Measurements from ENCODE around the gene OR5AC2.
A peak's percentile ranks its signal among the peaks of the same experiment; 100 is the strongest.

The OR5AC2 gene

GRCh38 chr3:98086873-98087272 lies at the start of gene OR5AC2:
Gene OR5AC2 (plus strand): TSS chr3:98087173. CDS start chr3:98087173, 0 bp downstream.
- no peak for DNase-seq

- no peak for DNase-seq
These were observed 48.7 kb upstream of the OR5AC2 start for GRCh38 chr3:98038286-98038685.

DNA sequence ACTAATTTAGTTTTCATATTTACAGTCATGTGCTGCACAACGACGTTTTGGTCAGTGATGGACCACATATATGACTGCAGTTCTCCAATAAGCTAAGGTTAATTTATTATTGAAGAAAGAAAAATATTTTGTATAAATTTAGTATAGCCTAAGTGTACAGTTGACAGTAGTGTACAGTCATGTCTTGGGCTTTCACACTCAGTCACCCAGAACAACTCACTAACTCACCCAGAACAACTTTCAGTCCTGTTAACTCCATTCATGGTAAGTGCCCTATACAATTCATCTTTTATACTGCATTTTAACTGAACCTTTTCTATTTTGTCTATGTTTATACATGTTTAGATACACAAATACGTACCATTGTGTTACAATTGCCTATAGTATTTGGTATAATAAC lies 48.1 kb upstream of the OR5AC2 start:
- DNase-seq, result no peak

GRCh38 chr3:98039322-98040024 lies 47.5 kb upstream of the OR5AC2 start:
- DNase-seq, result peak; percentile 95

GRCh38 chr3:98041350-98041749 lies 45.6 kb upstream of the OR5AC2 start:
- DNase-seq, result no peak

DNA sequence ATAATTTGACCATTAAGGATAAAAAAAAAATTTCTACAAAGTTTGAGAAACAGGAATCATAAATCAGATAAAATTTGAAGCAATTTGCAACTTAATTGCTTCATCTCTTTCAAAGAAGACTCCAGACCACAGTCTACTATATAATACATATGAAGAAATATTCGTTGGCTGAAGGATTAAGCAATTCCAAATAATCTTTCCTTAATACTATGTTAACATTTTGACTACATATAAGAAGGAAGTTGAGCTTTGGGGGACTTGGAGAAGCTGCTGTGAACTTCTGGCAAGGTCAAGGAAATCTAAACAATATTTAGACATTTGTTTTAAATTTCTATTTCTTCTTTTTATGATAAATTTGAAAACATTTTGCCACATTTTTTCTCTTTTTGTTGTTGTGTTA lies 38.4 kb upstream of the OR5AC2 start:
- no peak for DNase-seq

DNA sequence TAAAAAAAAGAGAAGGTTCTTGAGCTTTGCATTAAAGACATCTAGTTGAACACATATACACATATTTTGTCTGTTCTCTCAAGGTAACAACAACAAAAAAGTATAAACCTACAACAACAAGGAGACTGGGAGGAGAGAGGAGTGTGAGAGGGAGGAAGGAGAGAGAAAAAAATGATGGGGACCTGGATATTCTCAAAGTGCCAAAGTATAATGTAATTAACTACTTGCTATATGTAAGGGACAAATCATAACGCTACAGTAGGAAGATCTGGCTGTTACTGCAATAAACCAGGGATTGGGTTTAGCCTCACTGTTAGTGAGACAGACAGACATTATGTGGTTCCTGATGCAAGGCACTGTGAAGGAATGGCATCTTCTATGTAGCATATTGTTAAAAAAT lies 37.7 kb upstream of the OR5AC2 start:
- no peak for DNase-seq

GRCh38 chr3:98056035-98056434 lies 30.9 kb upstream of the OR5AC2 start:
- DNase-seq, result no peak

GRCh38 chr3:98057631-98058030 lies 29.3 kb upstream of the OR5AC2 start:
- DNase-seq, result no peak

DNA sequence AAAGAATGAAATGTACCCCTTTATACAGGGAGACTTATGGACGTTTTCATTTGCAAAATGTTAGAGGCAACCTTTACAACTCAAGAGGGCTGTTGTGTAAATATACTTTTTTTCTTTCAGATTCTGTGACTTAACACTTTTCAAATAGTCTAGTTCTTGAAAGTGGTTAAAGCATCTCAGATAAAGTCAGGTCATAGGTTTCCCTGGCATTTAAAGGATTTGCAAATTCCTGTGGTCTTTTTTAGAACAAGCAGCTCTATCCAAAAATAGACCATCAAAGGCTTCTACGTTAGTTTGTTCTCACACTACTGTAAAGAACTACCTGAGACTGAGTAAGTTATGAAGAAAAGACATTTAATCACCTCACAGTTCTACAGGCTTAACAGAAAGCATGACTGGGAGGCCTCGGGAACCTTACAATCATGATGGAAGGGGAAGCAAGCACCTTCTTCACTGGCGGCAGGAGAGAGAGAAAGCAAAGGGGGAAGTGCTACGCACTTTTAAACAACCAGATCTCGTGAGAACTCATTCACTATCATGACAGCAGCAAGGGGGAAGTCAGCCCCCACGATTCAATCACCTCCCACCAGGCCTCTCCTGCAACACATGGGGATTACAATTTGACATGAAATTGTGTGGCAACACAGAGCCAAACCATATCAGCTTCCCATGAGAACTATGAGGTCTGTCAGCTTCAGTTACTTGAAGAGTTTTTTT lies 28.6 kb upstream of the OR5AC2 start:
- no peak for DNase-seq

DNA sequence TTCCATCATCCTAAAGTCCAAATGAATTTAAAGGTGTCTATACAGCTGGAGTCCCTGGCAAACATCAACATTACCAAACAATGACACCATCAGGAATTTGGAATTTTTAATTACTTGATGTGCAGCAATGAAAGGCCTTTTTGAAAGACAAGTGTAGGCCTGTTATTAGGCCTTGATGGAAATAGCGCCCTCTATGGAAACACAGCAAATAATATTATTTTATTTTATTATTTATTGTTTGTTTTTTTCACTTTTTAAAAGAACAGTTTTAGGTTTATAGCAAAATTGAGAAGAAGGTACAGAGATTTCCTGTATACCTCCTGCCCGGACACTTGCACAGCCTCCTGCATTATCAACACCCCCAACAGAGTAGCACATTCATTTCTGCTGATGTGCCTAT lies 18.1 kb upstream of the OR5AC2 start:
- no peak for DNase-seq

DNA sequence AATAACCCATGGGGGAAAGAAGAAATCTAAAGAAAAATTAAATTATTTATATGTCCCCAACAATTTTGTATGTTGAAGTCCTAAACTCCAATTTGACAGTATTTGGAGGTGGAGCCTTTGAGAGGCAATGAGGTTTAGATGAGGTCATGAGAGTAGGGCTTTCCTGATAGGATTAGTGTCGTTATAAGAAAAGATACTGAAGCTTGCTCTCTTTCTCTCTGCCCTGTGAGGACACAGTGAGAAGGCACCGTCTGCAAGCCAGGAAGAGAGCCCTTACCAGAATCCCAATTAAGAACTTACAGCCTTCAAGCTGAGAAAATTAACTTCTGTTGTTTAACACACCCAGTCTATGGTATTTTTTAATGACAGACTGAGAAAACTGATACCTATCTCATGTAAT lies 16.1 kb upstream of the OR5AC2 start:
- DNase-seq, result no peak

GRCh38 chr3:98073486-98073885 lies 13.5 kb upstream of the OR5AC2 start:
- DNase-seq, result no peak

GRCh38 chr3:98095882-98096281 lies 8.9 kb downstream of the OR5AC2 start:
- peak; percentile 45 for DNase-seq

DNA sequence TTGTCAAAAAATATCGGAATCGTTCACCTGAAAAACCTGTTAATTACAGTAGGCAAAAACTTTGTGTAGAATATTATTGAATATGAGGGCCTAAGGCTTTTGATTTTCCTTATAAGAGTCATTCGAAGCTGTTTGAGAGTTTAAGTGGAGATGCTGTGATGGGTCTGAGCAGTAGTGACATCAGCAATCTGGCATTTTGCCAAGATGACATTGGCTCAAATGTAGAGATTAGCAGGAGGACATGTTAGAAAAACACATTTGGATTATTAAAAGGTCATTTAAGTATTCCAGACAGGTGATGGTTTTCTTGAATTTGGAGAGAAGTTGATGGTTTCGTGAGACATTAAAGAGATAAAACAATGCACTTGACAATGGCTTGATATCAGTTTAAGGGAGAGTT lies 12.9 kb downstream of the OR5AC2 start:
- no peak for DNase-seq

GRCh38 chr3:98108162-98108561 lies 21.2 kb downstream of the OR5AC2 start:
- no peak for DNase-seq

DNA sequence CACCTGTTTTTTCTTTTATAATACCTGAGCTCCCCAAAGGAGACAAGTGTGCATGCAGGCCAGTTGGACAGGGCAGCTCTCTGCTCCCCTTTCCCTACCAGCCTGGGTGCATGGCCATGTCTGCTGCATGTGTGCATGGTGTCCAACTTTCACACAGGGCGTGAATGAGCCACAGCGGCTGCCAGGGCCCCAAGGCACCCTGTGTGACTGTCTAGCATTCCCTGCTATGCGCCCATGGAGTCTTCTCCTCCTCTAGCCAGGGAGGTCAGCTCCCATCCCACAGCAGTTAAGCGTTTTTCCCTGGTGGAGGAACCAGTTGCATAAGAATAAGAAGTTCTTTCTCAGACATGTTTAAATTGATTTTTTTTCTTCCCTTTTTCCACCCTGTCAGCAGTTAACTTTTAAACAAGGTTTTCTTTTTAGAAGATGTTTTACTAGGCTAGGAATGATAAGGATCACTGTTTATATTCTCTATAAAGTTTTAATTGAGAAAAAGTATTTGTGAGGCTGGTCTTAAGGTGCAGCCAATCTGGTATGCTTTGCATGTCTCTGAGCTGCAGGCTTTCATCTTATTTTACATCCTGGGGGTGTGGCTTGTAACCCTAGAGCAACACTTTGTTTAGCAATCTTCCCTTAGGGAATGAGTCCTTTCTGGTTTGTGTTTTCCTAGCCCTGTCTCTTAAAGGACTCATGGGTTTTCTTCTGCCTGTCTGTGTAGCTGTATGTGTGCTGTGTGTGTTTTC lies 23.0 kb downstream of the OR5AC2 start:
- no peak for DNase-seq

DNA sequence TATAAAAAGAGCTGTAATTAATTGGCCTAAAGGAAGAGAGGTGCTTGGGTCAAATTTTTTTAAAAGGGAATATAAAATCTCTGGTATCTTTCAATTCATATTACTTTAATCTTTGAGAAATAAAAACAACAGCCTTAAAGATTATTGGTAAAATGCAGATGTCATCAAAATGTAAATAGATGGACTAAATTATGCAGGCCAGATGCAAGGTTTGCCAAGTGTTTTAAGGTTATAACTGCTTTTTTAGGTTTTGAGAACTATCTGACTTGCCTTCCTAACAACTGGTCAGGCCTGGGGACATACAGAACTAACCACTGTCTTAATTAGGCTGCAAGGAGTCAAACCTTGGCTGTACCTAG lies 23.6 kb downstream of the OR5AC2 start:
- no peak for DNase-seq

DNA sequence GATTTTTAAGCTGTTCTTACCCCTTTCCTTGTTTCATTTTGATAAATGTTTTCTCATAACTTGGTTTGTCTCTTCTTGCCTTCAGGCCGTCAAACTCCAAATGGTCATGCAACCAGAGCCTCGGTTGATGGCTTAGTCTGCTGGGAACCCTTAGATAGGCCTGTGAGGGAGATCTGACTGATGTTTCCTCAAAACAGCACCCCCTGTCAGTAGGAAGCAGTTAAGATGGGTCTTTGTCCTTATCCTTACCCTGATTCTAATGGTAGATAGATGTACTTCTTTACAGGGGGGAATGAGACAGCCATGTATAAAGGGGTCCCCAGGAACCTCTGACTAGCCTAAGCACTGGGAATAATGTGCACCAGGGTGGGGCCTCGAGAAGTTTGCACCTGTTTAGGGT lies 27.3 kb downstream of the OR5AC2 start:
- DNase-seq, result no peak

DNA sequence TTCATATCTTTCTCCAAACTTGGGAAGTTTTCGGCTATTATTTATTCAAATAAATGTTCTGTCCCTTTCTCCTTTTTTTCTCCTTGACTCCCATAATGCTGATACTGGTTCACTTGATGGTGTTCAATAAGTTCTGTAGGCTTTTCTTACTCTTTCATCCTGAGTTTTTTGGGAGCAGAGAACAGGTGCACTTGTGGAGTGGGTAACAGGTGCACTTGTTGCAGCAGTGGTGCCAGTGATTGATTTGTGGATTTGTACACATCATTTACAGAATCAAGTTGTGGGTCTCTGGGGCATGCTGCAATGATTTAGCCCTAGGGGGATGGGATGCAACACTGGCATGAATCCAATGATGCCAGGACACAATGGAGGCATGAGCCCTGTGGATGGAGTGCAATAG lies 28.7 kb downstream of the OR5AC2 start:
- DNase-seq, result no peak

GRCh38 chr3:98130421-98130820 lies 43.4 kb downstream of the OR5AC2 start, which contains the start of gene OR5H1:
Gene OR5H1 (plus strand): TSS chr3:98130721. CDS start chr3:98132698, 1,977 bp downstream.
- no peak for DNase-seq

DNA sequence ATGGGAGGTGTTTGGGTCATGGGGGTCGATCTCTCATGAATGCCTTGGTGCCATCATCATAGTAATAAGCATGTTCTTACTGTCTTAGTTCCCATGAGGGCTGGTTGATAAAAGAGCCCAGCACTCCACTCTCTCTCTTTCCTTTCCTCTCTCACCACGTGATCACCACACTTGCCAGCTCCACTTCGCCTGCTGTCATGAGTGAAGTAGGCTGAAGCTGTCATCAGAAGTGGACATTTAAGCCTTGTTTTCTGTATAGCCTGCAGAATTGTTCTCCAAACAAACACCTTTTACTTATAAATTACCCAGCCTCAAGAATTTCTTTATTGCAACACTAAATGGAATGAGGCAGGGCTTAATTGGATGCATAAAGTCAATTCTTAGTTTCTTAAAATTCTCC lies 49.7 kb downstream of the OR5AC2 start:
- DNase-seq, result no peak

Measured in SHP77 treated with DMSO at 0.1 percent for 48 hours (cell line).